ENCODE measurements around the gene CNIH2. TPM values are rescaled to one million over a fixed set of nuclear protein-coding genes. Genes with fewer than 3 reads are reported as not detected.
"Not testable (repeated sequence)": the region's sequence is repeated elsewhere in the genome, so short reads cannot be mapped to it uniquely, and the experiment has no call there.

Gene CNIH2
- total RNA-seq, 1 donor from 2014 or later: 21.3 TPM

- peaks cover 3% of the 10 kb centered on the region for H3K4me1 Mint-ChIP-seq (ENCODE audit: unreplicated experiment)
- no peaks in the 10 kb centered on the region for H3K9me3 Mint-ChIP-seq
- H3K27ac Mint-ChIP-seq: no peak overlapping the region
- no peak overlapping the region for H3K4me3 Mint-ChIP-seq
- peaks cover 14% of the 10 kb centered on the region for H3K27me3 Mint-ChIP-seq
- DNase-seq (ENCODE audit: extremely low spot score, unreplicated experiment): no peak
- no peaks in the 10 kb centered on the region for H3K36me3 Mint-ChIP-seq
- no peak for TF ChIP-seq CTCF (conservative IDR thresholded peaks at IDR 0.05)
Measured at GRCh38 chr11:66310324-66310723, 32.3 kb downstream of the CNIH2 start.

- not testable (repeated sequence) for H3K36me3 Mint-ChIP-seq; H3K27ac Mint-ChIP-seq; H3K4me3 Mint-ChIP-seq; DNase-seq (ENCODE audit: extremely low spot score, unreplicated experiment); H3K4me1 Mint-ChIP-seq (ENCODE audit: unreplicated experiment); H3K9me3 Mint-ChIP-seq
- peaks cover 16% of the 10 kb centered on the region for H3K27me3 Mint-ChIP-seq
Measured at GRCh38 chr11:66310803-66311440, 32.9 kb downstream of the CNIH2 start.

- TF ChIP-seq CTCF (conservative IDR thresholded peaks at IDR 0.05): no peak
- H3K36me3 Mint-ChIP-seq: no peaks in the 10 kb centered on the region
- no peaks in the 10 kb centered on the region for H3K9me3 Mint-ChIP-seq
- peaks cover 16% of the 10 kb centered on the region for H3K27me3 Mint-ChIP-seq
- DNase-seq (ENCODE audit: extremely low spot score, unreplicated experiment): no peak
- peak overlapping the region; percentile 95 for H3K27ac Mint-ChIP-seq
- peaks cover 10% of the 10 kb centered on the region for H3K4me1 Mint-ChIP-seq (ENCODE audit: unreplicated experiment)
- peak overlapping the region; percentile 93 for H3K4me3 Mint-ChIP-seq
Measured at GRCh38 chr11:66311470-66311964, 33.5 kb downstream of the CNIH2 start.

- H3K9me3 Mint-ChIP-seq: no peaks in the 10 kb centered on the region
- H3K4me3 Mint-ChIP-seq: peak overlapping the region; percentile 93
Measured at GRCh38 chr11:66311965-66312548, 34.1 kb downstream of the CNIH2 start.

GRCh38 chr11:66312549-66313320 is 34.8 kb downstream of the CNIH2 start:
- peak overlapping the region; percentile 93 for H3K4me3 Mint-ChIP-seq
- H3K27me3 Mint-ChIP-seq: peaks cover 9% of the 10 kb centered on the region
- no peak for TF ChIP-seq CTCF (conservative IDR thresholded peaks at IDR 0.05)
- peak overlapping the region; percentile 95 for H3K27ac Mint-ChIP-seq
- no peaks in the 10 kb centered on the region for H3K9me3 Mint-ChIP-seq
- peak; percentile 99 for DNase-seq (ENCODE audit: extremely low spot score, unreplicated experiment)
- H3K36me3 Mint-ChIP-seq: no peaks in the 10 kb centered on the region
- peaks cover 15% of the 10 kb centered on the region for H3K4me1 Mint-ChIP-seq (ENCODE audit: unreplicated experiment)

More at GRCh38 chr11:66311965-66312548, 34.1 kb downstream of the CNIH2 start:
- Mint-ChIP-seq H3K36me3 (no peaks in the 10 kb centered on the region), H3K4me1 (ENCODE audit: unreplicated experiment) (peaks cover 10% of the 10 kb centered on the region), H3K27me3 (peaks cover 15% of the 10 kb centered on the region), H3K27ac (peak overlapping the region; percentile 95)
- TF ChIP-seq CTCF (conservative IDR thresholded peaks at IDR 0.05): peak; percentile 89
- DNase-seq (ENCODE audit: extremely low spot score, unreplicated experiment): peak; percentile 90
